VCaP (cell line): ENCODE data around the gene ARMC9.

ENCODE experiments used
- H3K27ac ChIP-seq: fragments of 450-650 bp; 2 replicates; pipeline ENCODE4 v1.5.1; 2017
- CTCF ChIP-seq: fragments of 450-650 bp; conservative IDR thresholded peaks from 2 replicates; pipeline ENCODE4 v1.5.1; 2017; ENCODE audit warnings: mild to moderate bottlenecking, moderate library complexity

ARMC9 gene

DNA sequence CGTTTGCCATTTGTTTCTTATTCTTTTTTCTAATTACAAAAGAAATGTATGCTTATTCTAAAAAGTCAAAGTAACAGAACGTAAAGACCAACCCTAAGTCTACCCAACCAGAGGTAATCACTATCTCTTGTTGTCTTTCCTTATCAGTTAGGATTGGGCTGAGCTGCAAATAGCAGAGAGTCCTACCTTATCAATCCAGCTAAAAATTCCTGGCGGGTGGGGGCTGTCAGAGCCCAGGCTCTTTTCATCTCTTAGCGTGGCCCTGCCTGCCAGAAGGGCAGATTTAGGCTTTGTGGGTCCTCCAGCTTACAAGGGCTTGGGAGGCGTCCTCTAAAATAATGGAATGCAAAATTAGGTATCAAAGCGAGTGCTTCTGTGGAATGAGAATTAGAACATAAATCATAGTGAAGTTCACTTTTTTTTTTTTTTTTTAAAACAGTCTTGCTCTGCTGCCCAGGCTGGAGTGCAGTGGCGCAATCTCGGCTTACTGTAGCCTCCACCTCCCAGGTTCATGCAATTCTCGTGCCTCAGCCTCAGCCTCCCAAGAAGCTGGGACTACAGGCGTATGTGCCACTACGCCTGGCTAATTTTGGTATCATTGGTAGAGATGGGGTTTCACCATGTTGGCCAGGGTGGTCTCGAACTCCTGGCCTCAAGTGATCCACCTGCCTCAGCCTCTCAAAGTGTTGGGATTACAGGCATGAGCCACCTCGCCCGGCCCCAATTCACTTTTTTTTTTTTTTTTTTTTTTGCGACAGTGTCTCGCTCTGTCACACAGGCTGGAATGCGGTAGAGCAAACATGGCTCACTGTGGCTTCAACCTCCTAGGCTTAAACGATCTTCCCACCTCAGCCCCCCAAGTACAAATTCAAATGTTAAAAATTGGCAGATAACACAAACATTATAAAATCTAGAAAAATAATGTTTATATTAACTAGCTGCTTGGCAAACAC is 139.7 kb downstream of the ARMC9 start:
- no peak for TF ChIP-seq CTCF
- no peak overlapping the region for H3K27ac ChIP-seq

GRCh38 chr2:231339316-231339715 is 140.9 kb downstream of the ARMC9 start:
- no peak for TF ChIP-seq CTCF
- no peak overlapping the region for H3K27ac ChIP-seq

DNA sequence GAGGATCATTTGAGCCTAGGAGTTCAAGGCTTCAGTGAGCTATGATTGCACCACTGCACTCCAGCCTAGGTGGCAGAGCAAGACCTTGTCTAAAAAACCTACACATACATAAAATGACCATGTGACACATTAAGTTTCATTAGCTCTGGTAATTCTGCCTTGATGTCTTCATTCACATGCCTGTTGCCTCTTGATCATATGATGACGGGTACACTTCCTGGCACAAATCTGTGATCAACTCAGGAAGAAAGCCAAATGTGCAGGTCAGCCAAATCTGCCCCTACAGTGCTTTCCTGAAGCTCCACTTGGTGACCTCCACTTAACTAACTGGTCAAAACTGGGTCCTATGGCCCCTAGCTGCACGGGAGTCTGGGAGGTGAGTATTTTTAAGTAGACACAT is 142.7 kb downstream of the ARMC9 start:
- no peak for TF ChIP-seq CTCF
- no peak overlapping the region for H3K27ac ChIP-seq

DNA sequence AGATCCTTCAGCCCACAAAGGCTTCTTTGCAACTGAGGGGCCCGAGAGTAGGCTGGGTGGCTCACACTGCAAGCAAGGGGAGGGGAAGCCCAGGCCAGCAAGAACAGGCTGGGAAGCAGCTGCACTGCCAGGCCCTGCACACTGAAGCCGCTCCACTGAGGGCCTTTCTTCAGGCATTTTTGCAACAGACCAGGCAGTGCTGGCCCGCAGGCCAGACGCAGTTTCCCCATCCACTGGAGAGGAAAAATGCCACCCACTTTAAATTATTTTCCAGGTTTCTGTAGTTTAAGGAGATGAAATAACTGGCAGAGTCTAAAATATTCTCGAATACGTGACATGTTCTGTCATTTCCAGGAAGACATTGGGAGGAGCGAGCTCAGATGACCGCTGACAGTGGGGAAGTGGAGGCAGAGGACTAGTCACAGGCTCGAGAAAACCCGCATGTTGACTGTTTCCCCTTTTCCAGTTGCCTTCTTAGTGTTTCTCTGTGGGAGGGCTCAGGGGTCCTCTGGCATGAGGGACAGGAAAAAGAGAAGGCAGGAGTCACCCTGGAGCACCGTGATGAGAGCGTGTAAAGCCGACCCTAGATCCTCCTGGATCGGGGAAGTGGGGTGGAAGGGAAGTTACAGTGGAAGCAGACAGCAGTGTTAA is 143.8 kb downstream of the ARMC9 start:
- TF ChIP-seq CTCF = no peak
- H3K27ac ChIP-seq = no peak overlapping the region

GRCh38 chr2:231343006-231343710 is 144.7 kb downstream of the ARMC9 start:
- peak overlapping the region; percentile 31 for H3K27ac ChIP-seq
- no peak for TF ChIP-seq CTCF

- TF ChIP-seq CTCF = no peak
- peak overlapping the region; percentile 31 for H3K27ac ChIP-seq
These were observed 145.6 kb downstream of the ARMC9 start for GRCh38 chr2:231343988-231344387.

DNA sequence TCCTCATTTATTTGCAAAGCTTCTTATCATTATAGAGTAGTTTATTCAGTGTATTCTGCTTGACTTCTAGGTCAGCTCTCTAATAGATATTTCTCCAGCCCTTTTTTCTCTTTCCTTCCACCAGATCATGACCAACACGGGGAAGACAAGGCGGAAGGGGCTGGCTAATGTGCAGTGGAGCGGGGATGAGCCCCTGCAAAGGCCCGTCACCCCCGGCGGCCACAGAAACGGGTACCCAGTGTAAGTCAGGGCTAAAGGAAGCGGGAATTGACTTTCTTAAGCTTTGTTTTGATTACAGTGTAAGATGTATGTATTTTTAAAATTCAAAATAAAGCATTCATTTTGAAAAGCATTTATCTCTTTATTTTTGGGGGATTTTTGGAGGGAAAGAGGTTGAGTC is 146.4 kb downstream of the ARMC9 start:
- H3K27ac ChIP-seq = peak overlapping the region; percentile 19
- TF ChIP-seq CTCF = no peak
